Activated effector memory CD4-positive, alpha-beta T cell treated with Interleukin-2 at 50 U/mL for 16 hours (primary cell): Measurements from ENCODE around the gene VAV2.

ENCODE experiments used
- DNase-seq: peaks from one replicate; pipeline ENCODE4 v3.0.0-alpha.2; 2020

VAV2 gene

DNA sequence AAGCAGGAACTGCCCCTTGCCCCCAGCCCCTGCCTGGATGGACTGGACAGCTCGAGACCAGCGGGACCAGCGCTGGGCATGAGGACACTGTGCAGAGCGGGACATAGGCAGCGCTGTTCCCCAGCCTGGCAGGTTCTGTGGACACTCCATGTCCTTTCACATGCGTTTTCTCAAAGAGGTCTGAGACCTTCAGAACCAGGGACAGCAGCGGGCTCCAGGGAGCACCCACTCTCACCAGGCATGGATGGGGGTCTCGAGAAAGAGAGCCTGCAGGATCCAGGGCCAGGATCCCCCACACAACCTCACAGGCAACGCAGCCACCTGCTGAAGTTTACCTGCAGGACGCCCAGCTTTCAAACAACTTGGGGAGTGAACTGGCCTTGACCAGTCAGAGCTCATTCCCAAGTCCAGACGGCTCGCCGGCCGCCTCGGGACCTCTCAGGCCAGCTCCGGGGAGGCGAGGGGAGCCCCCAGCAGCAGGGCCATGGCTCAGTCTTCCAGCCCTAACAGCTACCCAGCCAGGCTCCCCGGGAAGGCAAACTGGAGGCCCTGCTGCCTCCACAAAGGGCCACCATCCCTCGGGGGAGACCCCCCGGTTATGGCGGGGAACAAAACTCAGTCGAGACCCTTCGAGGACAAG, 181.4 kb downstream of the VAV2 start:
- no peak for DNase-seq

GRCh38 chr9:133809335-133809734, 182.8 kb downstream of the VAV2 start:
- no peak for DNase-seq

GRCh38 chr9:133807818-133808217, 184.3 kb downstream of the VAV2 start:
- DNase-seq: no peak

DNA sequence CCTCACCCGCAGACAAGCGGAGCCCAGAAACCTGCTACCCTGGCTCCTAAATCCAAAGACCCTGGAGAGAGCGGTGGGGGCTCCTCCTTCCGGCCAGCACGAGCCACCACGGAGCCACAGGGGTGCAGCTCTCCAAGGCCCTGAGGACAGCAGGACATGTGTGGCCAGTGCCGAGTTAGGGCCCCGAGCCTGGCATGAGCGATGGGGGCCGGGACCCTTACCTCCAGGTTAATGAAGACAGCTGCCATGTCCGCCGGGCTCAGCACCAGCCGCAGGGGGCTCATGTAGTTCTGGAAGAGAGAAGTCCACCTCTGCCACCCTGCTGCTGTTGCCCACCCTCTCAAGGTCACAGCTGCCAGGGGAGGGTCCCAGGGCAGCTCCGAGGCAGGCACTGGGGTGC, 185.1 kb downstream of the VAV2 start:
- no peak for DNase-seq

DNA sequence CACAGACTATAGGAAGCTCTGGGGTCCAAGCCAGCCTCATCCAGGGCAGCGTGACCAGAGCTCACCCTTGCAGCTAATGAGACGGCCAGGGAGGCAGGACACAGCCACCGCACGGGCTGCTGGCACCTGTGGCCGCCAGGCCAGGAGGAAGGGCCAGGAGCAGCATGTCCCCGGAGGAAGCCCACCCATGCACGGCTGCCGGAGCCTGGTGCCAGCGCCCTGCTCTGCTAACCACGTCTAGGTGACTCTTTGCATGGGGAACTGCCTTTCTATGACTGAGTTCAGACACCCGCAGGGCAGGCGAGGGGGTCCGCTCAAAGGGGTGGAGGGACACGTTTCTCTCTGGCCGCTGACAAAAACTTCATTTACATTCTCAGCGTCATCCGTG, 185.5 kb downstream of the VAV2 start:
- DNase-seq: no peak

DNA sequence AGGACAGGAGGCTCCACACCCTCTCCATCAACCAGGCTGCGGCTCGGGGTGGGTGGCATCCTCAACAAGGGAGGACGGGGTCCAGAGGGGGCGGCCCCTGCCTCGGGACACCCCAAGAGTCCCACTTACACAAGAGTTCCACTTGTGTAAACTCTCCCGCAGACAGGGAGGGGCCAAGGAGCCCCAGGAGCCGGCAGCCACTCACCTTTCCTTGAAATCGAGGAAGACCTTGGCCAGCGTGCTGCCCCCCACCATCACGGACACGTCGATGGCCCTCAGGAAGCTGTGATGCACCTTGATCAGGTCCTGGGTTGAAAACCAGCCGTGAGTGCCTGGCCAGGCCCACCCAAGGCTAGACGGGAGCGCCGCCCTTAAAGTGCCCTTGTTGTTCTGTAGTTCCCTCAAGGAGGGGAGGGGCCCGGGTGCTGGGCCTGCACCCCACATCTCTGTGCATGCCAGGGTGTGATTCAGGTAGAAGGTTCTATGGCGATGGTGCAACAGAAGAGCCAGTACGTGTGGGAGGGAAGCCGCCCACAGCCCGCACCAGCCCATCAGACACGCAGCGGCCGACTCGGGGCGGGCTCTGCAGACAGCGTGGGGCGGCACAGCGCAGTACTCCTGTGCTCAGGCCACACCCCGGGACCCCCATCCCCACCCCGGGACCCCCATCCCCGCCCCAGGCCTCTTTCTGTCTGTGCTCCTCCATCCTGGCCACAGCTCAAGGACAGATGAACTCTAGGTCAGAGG, 186.1 kb downstream of the VAV2 start:
- DNase-seq: no peak

- DNase-seq: no peak
Measured at GRCh38 chr9:133804199-133804598, 187.9 kb downstream of the VAV2 start.

DNA sequence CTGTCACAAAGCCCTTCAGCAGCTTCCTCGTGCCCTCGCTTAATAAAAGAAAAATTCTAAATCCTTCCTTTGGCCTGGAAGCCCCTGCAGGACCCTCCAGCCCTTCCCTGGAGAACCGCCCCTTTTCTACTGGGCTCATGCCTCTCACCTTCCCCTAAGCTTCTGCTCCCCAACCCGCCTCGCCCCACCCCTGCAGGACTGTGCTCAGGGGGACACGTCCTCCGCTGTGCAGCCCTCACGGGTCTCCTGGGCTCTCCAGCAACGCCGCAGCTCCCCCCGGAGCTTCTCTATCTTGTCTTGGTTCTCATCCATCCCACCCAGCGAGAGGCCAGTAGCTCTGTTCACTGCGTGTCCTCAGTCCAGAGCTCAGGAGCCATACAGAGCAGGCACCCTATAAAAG, 188.4 kb downstream of the VAV2 start:
- no peak for DNase-seq

DNA sequence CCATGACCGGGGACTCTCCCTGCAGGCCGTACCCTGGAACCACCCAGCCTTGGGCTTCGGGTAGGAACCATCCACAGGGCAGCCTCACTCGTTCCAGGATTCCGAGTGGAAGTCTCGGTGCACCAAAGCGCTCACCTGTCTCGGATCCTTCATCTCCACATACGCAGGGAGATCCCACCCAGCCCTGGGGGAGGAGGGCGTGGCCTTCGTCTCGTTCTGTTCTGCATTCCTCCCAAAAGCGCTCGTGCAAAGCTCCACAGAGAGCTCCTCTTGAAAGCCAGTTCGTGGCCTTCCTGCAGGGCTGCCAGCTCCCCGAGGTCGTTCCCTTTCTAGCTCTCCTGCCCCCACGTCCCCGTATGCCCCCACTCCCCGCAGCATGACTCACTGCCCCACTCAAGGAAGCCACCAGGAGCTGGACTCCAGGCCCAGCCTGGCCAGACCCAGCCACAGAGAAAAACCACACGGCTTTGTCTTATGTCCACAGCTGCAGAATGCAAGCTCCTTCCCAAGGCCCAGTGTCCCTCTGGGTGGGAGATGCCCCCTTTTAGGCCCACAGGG, 189.0 kb downstream of the VAV2 start:
- DNase-seq: no peak

DNA sequence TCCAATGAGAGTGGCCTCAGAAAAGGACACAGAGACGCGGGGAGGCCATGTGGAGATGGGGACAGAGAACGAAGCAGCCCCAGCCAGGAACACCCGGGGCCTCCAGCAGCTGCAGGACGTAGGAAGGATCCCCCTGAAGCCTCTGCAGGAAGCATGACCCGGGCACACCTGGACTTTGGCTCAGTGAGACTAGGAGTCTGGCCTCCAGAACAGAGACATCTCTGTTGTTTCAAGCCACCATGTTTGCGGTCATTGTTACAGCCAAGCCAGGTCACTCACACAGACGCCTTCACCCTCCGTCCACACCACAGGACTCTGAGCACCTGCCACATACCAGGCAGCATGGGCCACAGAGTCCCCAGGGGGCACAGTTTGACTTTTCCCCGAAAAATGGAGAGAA, 190.4 kb downstream of the VAV2 start:
- no peak for DNase-seq

DNA sequence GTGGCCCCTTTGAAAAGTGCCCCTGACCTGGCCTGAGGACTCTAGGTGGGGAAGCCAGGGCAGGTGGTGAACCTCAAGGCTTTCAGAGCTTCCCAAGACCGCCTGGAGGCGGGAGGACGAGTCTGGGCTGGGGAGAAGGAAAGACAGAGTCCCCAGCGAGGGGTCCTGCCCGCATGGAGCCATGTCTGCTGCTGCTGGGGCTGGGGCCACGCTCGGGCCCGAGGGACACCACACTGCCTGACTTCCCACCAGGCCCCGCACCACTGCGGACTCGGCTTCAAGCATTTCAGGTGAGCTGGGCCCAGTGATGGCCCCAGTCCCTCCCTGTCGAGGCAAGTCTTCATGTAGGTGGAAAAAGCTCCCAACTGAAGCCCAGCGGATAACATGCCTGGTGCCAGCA, 191.9 kb downstream of the VAV2 start:
- DNase-seq: no peak

GRCh38 chr9:133799716-133800115, 192.4 kb downstream of the VAV2 start:
- DNase-seq: no peak

DNA sequence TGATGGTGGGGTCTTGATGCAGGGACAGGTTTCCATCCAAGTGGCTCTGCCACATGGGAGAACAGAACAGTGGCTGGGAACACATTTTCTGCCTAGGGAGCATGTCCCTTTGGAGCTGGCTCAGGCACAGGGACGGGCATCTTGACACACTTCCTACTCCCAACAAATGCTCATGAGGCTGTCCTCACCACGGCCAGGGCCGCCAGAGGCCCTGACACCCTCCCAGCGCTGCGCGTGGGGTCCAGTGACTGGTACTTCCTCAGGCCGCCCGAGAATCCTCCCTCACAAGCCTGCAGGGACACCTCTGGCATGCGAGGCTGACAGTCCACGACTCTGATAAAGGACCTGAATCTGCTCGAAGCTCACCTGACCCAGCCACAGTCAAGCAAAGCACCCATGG, 193.0 kb downstream of the VAV2 start:
- no peak for DNase-seq

DNA sequence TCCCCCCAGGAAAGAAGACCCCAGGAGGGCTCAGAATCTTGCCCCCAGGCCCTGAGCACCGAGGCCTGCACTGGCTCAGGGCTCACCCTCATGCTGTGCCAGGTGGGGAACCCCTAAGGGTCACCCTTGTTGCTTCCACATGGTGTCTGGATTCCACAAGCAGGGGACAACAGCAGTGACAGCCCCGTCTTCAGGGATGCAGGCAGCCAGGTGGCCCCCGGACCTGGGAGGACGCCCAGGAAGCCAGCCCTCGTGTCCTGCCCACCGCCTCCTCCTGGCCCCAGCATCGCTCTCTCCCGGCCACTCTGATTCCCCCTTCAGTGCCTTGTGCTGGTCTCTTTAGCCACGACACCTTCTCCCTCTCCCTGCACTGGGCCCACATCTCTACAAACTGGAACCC, 194.0 kb downstream of the VAV2 start:
- DNase-seq: no peak

DNA sequence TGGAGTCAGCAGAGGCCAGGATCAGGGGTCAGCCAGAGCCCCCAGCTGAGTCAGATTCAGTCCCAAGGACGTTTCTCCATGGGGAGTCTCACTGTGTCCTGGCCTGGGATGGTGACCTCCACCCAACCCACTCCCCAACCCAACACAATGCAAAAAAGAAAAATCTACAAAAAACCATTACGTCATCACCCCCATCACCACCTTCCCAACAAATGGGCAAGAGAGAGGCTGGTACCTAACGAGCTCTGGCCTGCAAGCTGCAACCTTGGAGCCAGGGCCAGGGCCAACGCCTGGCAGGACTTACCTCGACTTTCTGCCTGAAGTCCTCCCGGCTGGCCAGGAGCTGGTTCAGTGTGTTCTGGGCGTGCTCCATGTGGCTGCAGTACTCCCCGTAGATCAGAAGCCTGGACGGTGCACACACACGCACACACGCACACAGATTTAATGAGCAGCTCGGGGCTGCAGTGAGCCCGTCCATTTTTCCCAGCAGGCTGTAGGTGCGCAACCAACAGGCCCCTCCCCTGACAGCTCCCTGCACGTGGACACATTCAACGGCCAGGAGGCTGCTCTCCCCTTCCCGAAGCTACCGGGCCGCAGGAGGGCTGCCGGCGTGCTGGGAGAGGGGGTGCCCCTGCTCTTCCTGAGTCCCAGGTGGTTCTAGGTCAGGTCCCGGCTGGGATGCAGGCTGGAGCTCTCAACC, 194.6 kb downstream of the VAV2 start:
- DNase-seq: no peak

DNA sequence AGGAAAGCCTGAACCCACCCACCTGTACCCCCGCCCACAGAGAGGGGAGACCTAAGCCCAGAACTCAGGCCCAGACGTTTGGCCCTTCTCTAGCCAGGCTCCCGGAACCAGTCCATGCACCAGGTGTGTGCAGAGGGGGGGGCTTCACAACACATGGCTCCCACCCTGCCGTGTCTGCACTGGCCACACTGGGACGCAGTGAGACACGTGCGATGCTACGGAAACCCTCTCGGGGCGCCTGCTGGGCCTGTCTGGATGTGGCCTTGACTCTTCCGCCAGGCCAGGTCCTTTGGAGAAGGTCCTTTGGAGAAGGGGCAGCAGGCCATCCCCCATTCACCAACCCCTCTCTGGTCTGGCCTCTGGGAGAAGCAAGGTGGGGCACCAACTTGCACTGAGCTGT, 195.6 kb downstream of the VAV2 start:
- no peak for DNase-seq

GRCh38 chr9:133795049-133795448, 197.1 kb downstream of the VAV2 start:
- no peak for DNase-seq

DNA sequence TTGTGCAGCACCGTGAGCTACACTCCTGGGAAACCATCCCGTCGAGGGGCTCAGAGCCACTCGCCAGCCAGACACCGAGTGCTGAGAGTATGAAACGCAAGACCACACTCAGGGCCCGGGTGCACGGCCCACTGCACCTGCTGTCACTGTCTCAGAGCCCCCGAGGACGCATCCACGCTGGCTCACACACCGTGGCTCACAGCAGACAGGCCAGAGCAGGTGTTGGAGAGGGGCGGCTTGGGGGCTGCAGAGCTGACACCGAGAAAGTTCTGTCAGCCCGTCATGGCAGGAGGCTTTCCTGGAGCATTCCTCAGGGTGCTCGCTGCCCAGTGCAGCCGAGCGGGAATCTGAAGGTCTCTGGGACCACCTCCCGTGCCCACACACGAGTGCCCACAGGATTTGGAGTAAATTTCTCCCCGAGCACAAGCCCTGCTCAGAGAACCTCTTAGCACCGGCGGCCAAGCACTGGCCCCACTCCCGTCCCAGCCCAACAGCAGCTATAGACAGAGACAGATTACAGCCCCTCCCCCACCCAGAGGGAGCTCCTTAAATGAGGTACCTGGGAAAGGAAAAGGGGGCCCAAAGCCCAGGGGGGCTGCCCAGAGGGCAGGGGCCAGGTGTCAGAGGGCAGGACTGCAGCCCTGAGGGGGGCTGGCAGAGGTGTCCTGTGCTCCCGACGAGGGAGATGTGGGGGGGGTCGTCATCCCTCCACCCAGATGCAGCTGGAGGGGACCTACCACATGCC, 197.9 kb downstream of the VAV2 start:
- no peak for DNase-seq

- no peak for DNase-seq
Measured at GRCh38 chr9:133793471-133793870, 198.7 kb downstream of the VAV2 start.

DNA sequence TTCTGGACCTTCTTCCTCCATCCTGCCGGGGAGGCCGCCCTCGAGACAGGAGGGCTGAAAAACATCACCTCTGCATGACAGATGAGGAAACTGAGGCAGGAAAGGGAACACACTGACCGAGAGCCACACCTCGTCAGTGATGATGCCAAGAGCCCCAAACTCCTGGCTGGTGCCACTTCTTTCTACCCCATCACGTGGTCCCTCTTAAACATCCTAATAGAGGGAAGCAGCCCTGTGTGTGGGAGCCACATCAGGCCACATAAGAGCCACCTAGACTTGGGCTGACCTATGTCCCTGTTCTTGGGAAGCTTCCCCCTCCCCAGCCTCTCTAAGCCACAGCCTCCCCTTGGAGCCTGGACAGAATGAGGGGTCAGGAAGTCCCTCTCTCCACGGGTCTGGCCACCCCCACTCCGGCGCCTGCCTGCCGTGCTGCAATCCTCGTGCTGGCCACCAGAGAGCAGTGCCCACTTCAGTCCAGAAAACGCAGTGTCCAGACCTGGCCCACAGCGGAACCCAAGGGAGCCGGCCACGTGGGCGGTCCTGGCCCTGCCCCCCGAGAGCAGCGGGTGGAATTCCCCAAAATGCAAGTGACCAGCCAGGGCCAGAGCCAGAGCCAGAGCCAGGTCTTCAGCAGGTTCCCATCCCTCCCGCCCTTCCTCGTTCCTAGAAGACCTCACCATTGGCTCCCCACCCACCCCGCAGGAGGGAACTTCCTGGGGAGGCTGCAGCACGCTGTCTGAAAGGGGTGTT, 199.2 kb downstream of the VAV2 start:
- peak; percentile 15 for DNase-seq

GRCh38 chr9:133791735-133792649, 200.1 kb downstream of the VAV2 start:
- no peak for DNase-seq
